Stimulated activated CD4-positive, alpha-beta T cell treated with anti-CD3 and anti-CD28 coated beads, Interleukin-15, amount 100 ng/mL, for 48 hours (primary cell): ENCODE results near the gene ATG4A.

Source experiments
- DNase-seq, 2 donors: peaks; one replicate each; pipeline ENCODE4 v3.0.0-alpha.2; 2020; ENCODE audit warnings: low read depth in 2 of 2

Gene ATG4A

DNA sequence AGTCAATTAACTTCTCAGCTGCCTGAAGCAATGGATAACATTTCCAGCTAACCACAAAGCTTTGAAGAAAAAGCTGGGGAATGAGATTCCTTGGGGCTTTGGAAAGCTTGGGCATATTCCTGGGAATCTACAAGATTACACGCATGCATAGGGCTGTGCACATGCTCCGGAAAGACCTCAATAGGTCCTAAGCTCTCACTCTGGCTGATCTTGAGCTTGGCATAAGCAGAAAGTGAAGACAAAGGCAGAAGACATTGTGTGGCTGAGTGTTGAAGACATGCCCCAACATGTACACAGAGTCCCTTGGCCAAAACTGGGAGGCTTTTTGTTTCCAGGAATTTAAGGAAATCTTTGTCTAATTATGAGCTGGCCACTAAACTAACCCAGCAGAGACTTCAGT is 31.2 kb downstream of the ATG4A start:
- DNase-seq: no peak

GRCh38 chrX:108123591-108124366 is 32.2 kb downstream of the ATG4A start:
- DNase-seq: no peak

DNA sequence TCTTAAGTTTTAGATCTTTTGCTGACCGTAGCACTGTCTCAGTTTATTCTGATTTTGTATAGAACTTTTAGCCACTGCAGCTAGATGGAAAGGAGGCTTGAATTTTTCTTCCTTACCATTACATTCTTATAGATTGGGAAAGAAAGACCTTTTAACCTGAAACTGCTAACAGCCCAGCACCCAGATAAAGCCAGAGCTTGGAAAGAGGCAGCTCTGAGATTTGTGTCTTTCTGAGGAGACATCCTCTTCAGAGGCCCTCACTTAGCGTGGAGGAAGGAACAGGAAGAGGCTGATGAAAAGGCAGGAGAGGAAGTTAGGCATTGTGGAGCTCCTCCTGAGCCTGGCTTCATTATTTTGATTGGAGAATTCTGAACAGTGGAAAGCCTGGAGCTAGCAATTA is 35.1 kb downstream of the ATG4A start:
- no peak for DNase-seq

GRCh38 chrX:108127152-108127551 is 35.6 kb downstream of the ATG4A start:
- no peak for DNase-seq

DNA sequence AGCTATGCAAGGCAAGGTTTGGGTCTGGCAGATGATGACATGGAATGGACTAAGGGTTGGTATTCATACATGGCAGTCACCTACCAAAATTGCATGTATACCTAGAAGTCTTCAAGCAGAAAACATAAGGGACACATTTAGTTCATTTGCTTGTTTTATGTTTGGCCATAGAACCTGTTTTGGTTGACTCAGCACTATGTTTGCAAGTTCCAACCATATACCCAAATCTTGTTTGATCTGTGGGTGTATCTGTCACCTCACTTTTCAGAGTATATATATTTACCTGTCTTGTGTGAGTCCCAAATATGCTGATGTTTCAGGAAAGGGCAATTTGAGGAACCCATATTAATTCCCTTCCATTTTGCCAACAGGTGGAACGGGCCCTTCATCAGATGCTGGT is 39.3 kb downstream of the ATG4A start:
- no peak for DNase-seq

GRCh38 chrX:108131471-108131870 is 39.9 kb downstream of the ATG4A start:
- DNase-seq: no peak

- no peak for DNase-seq
Observed at GRCh38 chrX:108132034-108132433, 40.5 kb downstream of the ATG4A start.

- no peak for DNase-seq
Observed at GRCh38 chrX:108132876-108133275, 41.3 kb downstream of the ATG4A start.

- no peak for DNase-seq
Observed at GRCh38 chrX:108134724-108135123, 43.1 kb downstream of the ATG4A start.

GRCh38 chrX:108138814-108139702 is 47.5 kb downstream of the ATG4A start:
- DNase-seq: no peak

DNA sequence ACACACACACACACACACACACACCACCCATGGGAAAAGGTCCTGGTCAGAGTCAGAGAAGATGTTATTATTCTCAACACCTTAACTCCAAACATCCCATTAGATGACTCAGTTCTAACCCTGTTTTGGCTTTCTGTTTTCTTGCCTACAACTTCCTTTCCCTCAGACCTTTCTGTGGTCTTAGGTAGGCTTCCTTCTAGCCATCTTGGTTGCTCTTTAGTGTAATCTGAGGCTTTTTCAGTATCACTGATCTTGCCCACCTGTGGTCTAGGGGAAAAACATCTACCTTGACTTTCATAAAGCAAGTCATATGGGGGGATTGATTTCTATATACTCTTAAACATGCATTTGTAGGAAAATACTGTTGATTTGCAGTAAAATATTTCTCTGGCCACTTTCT is 56.9 kb downstream of the ATG4A start:
- DNase-seq: no peak

DNA sequence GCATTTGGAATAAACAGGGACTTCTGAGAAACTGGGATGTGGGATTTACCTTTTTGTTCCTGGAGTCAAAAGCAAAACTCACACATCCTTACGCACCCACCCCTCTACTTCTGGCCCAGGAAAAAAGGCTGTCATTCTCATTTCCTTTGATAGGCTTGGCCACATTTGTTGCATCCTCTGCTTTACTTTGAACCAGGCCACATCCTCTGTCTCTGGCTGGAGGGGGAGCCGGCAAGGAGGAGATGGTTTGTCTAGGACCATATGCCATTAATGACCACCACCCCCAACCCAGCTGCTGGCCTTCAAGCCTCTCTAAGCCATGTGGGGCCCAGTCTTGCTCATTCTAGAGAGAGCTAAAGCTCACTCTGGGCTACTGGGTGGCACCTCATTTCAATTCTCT is 64.5 kb downstream of the ATG4A start:
- no peak for DNase-seq

- no peak for DNase-seq
Observed at GRCh38 chrX:108156934-108157466, 65.4 kb downstream of the ATG4A start.

DNA sequence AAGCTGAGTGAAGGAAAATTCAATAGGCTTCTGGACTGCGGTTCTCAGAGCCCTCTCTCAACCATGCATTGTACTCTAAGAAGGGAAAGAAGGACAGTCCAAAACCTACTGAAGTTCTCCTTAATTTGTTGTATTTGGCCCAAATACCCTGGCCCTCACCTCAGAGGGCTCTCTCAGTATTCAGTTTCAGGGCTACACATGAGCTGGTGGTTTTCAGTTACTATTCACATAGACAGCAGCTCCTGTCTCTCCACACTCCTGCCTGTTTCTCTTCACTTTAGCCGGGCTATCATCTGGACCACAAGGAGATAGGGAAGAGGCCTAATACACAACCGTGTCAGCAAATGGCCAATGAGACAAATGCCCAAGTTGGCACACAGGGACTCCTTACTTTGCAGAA is 66.0 kb downstream of the ATG4A start:
- no peak for DNase-seq

DNA sequence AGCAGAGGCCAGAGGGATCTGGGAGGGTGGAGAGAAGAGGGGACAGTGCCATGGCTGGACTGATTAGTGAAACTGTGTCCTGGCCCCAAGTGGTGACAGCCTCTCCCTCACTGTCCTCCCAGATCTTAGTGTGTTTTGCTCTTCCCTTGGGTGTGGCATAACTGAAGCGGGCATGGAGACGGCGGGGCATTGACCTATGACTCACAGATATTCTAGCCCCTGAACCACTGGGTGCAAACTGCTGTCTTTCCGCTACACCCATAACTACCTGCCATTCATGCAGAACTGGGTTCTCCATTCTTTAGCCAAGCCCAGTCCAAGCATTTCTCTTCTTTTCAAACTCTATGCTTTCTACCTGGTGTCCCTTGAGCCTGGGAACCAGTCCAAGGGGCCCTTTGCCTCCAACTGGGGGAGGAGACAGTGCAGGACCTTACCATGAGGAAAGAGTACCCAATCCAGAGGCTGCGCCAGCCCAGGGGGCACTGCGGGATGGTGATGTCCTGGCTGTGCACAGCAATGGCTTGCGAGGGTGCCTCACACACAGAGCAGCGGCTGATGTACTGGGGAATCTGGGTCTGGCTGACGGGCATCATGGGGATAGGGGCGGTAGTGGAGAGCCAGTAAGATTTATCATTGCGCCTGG is 67.6 kb downstream of the ATG4A start:
- DNase-seq: no peak

DNA sequence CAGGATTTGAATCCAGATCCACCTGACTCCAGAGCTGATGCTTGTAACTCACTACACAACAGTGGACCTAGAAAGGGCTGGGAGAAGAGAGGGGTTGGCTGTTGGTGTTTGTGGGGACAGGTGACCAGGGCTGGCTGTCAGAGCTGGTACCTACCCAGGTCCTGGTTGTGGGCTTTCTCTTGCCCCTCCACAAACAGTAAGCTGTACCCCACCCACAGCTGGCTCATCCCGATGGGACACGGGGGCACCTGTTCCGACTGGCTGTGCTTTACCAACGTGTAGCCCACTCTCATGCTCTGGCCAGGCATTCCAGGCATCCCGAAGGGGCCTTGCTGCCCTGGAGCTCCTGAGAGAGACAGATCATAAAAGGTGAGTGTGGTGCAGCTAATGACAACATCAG is 68.7 kb downstream of the ATG4A start:
- no peak for DNase-seq

DNA sequence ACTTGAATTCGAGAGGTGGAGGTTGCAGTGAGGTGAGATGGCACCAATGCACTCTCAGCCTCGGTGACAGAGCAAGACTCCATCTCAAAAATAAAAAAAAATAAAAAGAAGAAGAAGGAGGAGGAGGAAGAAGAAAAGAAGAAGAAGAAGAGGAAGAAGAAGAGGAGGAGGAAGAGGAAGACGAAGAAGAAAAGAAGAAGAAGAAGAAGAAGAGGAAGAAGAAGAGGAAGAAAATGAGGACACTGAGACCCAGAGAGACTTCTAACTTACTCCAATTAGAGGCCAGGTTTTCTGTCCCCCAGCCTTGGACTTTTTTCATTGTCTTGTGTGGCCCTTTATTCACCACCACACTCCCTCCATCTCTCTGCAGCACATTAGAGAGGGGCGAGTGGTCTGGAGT is 70.7 kb downstream of the ATG4A start:
- no peak for DNase-seq

DNA sequence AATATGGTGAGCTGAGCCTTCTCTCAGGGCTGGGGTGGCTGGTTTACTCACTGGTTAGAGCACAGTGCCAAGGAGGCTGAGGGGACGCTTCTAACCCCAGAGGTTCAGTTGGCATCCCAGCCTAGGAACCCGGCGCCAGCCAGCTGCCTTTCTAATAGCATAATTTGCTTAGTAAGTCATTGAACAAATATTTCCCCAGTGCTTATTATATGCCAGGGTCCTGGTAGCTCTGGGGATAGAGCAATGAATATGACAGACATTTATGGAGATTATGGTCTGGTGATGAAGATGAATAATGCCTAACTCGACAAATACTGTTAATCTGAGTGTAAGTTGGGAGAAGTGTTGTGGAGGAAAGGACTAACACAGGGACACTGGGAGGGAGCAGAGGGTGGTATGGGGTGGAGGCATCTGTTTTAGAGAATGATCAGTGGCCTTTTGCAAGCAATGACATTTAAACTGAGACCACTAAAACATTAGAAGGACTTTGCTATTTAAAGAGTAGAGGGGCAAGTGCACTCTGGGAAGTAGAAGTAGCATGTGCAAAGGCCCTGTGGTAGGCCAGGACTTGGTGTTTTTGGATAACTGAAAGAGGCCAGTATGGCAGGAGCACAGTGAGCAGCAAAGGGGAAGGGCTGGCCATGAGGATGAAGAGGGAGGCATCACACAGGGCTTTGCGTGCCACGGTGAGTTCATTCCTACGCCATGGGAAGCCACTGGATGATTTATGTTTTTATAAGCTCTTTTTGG is 71.9 kb downstream of the ATG4A start:
- DNase-seq: no peak

DNA sequence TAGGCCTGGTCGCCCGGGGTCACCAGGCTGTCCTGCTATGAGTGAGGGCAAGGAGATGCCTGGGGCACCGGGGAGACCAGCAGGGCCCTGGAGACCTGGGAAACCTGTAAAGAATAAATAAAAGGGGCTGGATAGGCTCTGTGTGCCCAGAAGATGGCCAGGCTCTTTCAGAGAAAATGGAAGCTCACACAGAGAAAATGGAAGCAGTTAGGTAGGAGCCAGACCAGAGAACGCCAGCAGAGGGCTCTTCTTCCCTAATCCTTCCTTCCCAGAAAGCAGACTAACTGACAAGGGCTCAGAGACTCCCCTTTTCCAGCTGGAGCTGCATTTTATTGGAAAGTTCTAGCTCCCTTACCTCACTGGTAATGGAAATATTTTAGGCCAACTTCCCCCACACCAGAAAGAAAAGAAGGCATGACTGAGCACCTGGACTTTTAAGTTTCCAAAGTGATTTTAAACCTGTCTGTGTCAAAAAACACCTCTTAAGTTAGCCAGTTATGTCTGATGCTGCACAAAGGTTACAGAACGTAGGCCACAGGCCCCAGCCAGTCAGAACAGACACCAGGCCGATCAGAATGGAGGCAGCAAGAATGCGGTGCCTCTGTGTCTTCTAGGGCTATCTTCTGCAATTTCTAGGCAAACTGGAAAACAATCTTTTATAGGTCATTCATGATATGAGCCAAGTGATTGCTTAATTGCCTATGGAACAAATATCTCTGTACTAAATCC is 74.0 kb downstream of the ATG4A start:
- no peak for DNase-seq

DNA sequence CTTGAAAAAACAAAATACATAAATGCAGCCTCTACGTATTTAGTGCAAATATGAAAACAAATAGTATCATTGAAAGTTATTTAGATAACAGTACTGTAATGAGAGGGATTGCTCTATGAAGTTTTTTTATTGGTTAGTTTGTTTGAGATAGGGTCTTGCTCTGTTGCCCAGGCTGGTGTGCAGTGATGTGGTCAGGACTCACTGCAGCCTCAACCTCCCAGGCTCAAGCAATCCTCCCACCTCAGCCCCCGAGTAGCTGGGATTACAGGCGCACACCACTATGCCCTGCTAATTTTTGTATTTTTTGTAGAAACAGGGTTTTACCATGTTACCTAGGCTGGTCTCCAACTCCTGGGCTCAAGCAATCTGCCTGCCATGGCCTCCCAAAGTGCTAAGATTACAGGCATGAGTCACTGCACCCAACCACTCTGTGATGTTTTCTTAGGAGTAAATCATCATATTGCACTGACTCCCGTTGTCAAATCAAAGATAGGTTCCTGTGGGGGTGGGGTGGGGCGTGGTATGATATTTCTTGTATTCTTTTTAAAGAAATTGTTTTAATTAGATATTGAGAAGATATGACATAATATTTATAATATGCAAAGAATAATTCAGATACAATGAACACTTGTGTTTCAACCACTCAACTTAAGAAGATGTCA is 75.8 kb downstream of the ATG4A start:
- DNase-seq: no peak
